BLaER1 treated with 17β-estradiol and CSF1 and Interleukin-3, amounts not matched to agents 10 nM and 100 nM (cell line): Measurements from ENCODE around the gene SGMS2.

Source experiments
- H3K27ac ChIP-seq, 11 experiments: shearing (Covaris generic); formaldehyde crosslinking; 2 replicates each; pipeline ENCODE4 v1.8.1; 2022
- H3K27me3 ChIP-seq, 11 experiments: shearing (Covaris generic); formaldehyde crosslinking; 2 replicates each; pipeline ENCODE4 v1.8.1; 2022
- H3K36me3 ChIP-seq, 11 experiments: shearing (Covaris generic); formaldehyde crosslinking; 2 replicates each; pipeline ENCODE4 v1.8.1; 2022
- H3K4me1 ChIP-seq, 10 experiments: shearing (Covaris generic); formaldehyde crosslinking; 2 replicates each; pipeline ENCODE4 v1.8.1; 2022
- H3K4me2 ChIP-seq, 11 experiments: shearing (Covaris generic); formaldehyde crosslinking; 2 replicates each; pipeline ENCODE4 v1.8.1; 2022
- H3K4me3 ChIP-seq, 10 experiments: shearing (Covaris generic); formaldehyde crosslinking; 2 replicates each; pipeline ENCODE4 v1.8.1; 2022
- H3K9ac ChIP-seq, 11 experiments: shearing (Covaris generic); formaldehyde crosslinking; 2 replicates each; pipeline ENCODE4 v1.8.1; 2022
- H3K9me3 ChIP-seq, 11 experiments: shearing (Covaris generic); formaldehyde crosslinking; replicated peaks in 1 of 11; 2 replicates each; pipeline ENCODE4 v1.8.1; 2022
- H4K20me1 ChIP-seq, 11 experiments: shearing (Covaris generic); formaldehyde crosslinking; 2 replicates each; pipeline ENCODE4 v1.8.1; 2022
- Cebpa-rat ChIP-seq, 11 experiments: shearing (Covaris generic); IDR thresholded peaks; 2 replicates each; pipeline ENCODE4 v1.8.1; 2022

The SGMS2 gene

DNA sequence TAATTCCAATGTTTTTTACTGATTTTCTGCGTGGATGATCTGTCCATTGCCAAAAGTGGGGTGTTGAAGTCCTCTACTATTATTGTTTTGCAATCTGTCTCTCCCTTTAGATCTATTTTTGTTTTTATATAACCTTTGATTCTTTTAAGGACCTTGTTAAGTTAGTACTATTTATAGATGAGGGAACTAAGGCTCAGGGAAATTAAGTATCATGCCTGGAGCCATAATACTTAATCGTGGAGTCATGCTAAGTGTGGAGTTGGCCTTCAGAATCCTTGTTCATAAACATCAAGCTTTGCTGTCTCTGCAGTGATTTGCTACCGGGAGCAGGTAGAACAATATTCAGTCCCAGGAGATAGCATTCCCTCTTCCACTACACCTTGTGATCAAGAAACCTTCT lies 31.0 kb downstream of the SGMS2 start:
- no peaks in the 10 kb centered on the region for H3K9me3 ChIP-seq
- no peak for TF ChIP-seq Cebpa-rat (IDR thresholded peaks at IDR 0.05)

DNA sequence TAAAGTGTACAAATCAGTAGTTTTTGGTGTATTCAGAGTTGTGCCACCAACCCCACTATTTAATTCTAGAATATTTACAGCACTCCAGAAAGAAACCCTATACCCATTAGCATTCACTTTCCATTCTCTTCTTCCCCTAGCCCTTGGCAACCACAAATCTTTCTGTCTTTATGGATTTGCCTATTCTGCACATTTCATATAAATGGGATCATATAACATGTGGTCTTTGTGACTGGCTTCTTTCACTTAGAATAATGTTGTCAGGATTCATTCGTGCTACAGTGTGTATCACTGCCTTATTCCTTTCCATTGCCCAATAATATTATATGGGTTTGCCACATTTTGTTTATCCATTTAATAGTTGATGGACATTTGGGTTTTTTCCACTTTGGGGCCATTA lies 32.2 kb downstream of the SGMS2 start:
- Histone ChIP-seq H3K36me3 (no peaks in the 10 kb centered on the region), H3K27me3 (no peaks in the 10 kb centered on the region), H3K9me3 (no peaks in the 10 kb centered on the region), H4K20me1 (no peaks in the 10 kb centered on the region), H3K4me2 (no peak overlapping the region), H3K9ac (no peak overlapping the region), H3K27ac (no peak overlapping the region), H3K4me1 (peaks cover 0 to 8% (median 0%) of the 10 kb centered on the region in 10 experiments; a peak in 3 of 20 replicates), H3K4me3 (no peak overlapping the region)
- TF ChIP-seq Cebpa-rat (IDR thresholded peaks at IDR 0.05): no peak

More for the DNA sequence above, 31.0 kb downstream of the SGMS2 start:
- no peak overlapping the region for H3K4me3 ChIP-seq
- H3K27ac ChIP-seq: no peak overlapping the region
- H4K20me1 ChIP-seq: no peaks in the 10 kb centered on the region
- no peaks in the 10 kb centered on the region for H3K36me3 ChIP-seq
- no peak overlapping the region for H3K4me2 ChIP-seq
- peaks cover 0 to 8% (median 0%) of the 10 kb centered on the region in 10 experiments; a peak in 3 of 20 replicates for H3K4me1 ChIP-seq
- no peak overlapping the region for H3K9ac ChIP-seq
- no peaks in the 10 kb centered on the region for H3K27me3 ChIP-seq

DNA sequence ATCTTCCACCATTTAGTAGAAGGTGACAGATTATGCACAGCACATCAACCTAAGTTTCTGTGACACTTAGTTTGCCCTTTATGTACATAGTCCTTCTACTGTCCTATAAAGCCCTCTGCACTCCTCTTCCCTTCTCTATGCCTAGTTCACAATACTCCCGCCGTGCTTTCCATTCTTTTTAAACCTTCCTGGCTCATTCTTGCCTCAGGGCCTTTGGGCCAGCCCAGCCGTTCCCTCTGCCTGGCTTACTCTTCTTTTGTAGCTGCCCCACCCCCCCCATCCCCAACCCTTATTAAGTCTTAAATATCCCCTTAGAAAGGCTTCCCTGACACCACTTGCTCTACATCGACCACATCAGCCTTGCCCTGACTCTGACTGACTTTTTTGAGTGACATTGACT lies 33.0 kb downstream of the SGMS2 start:
- no peak for TF ChIP-seq Cebpa-rat (IDR thresholded peaks at IDR 0.05)
- Histone ChIP-seq H3K9ac (no peak overlapping the region), H3K4me3 (no peak overlapping the region), H3K27me3 (no peaks in the 10 kb centered on the region), H3K4me1 (peaks cover 0 to 8% (median 0%) of the 10 kb centered on the region in 10 experiments; a peak in 3 of 20 replicates), H3K27ac (no peak overlapping the region), H3K4me2 (no peak overlapping the region), H3K9me3 (no peaks in the 10 kb centered on the region), H4K20me1 (no peaks in the 10 kb centered on the region), H3K36me3 (no peaks in the 10 kb centered on the region)

DNA sequence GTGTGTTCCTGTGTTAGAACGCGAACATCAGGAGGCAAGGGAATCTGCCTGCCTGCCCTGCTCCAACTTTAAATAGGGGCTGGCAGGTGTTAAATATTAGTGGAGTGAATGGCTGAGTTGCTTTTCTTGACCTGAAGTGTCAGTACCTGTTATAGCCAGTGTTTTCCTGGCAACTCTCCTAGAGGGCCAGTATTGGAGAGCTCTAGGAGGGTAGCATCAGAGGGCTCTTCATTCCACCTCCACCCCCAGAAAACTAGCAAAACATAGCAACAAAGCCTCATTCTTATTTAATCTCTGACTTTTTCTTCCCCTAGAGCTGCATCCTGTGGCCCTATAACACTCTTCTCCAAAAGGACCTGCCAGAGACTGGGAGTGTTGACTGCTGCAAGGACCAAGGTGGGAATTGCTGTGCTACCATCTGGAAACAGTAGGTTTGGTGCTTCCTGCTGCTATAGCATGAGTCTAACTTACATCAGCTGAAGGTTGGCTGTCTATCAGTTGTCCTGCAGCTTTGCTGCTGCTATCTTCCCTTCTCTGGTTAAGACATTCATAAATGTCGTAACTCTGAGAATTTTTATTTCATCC lies 33.5 kb downstream of the SGMS2 start:
- no peaks in the 10 kb centered on the region for H4K20me1 ChIP-seq
- H3K27me3 ChIP-seq: no peaks in the 10 kb centered on the region
- H3K4me1 ChIP-seq: peaks cover 0 to 8% (median 0%) of the 10 kb centered on the region in 10 experiments; a peak in 3 of 20 replicates
- no peak overlapping the region for H3K27ac ChIP-seq
- H3K9ac ChIP-seq: no peak overlapping the region
- H3K4me2 ChIP-seq: no peak overlapping the region
- H3K36me3 ChIP-seq: no peaks in the 10 kb centered on the region
- no peak overlapping the region for H3K4me3 ChIP-seq
- no peaks in the 10 kb centered on the region for H3K9me3 ChIP-seq
- TF ChIP-seq Cebpa-rat (IDR thresholded peaks at IDR 0.05): no peak

DNA sequence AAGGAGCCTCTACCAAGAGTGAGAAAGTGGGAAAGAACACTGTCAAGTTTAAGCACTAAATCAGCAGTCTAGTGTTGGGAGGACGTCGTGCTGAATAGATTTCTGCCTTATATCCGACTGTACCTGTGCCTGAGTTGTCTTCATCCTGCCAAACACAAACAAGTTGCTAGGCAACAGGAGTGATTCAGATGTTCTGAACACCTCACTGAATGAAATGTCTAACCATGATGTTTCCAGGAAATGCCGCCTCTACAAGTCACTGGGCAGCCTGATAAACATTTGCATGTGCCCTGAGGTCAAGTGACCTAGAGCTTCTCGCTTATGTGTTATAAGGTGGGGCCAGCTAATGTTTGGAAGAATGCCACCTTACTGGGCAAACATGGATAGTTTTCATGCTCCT lies 37.9 kb downstream of the SGMS2 start:
- no peak for TF ChIP-seq Cebpa-rat (IDR thresholded peaks at IDR 0.05)
- H3K4me3 ChIP-seq: no peak overlapping the region
- H3K4me2 ChIP-seq: no peak overlapping the region
- no peaks in the 10 kb centered on the region for H3K4me1 ChIP-seq
- H3K9me3 ChIP-seq: no peaks in the 10 kb centered on the region
- no peaks in the 10 kb centered on the region for H3K36me3 ChIP-seq
- H3K27ac ChIP-seq: no peak overlapping the region
- H3K27me3 ChIP-seq: no peaks in the 10 kb centered on the region
- no peak overlapping the region for H3K9ac ChIP-seq
- no peaks in the 10 kb centered on the region for H4K20me1 ChIP-seq

DNA sequence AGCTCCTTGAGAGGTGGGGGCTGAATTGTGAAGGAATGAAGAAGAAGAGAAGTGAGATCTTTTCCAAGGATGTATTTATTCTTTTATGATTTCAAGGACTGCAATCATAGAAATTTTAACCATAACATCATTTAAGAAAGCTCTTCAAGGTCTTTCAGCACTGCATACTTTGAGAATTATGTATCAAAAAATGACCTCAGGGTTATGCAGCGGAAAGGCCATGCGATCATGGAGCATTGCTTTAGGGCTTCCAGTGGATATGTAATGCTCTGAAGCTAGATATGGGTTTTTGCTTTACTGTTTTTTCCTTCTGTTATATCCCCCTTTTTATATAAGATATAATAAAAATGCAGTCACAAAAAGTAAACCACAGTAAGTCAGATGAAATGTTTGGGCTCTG lies 38.7 kb downstream of the SGMS2 start:
- no peaks in the 10 kb centered on the region for H3K27me3 ChIP-seq
- H3K4me1 ChIP-seq: no peaks in the 10 kb centered on the region
- H3K4me3 ChIP-seq: no peak overlapping the region
- H3K27ac ChIP-seq: no peak overlapping the region
- H3K4me2 ChIP-seq: no peak overlapping the region
- no peaks in the 10 kb centered on the region for H3K9me3 ChIP-seq
- no peak overlapping the region for H3K9ac ChIP-seq
- H3K36me3 ChIP-seq: no peaks in the 10 kb centered on the region
- no peaks in the 10 kb centered on the region for H4K20me1 ChIP-seq
- no peak for TF ChIP-seq Cebpa-rat (IDR thresholded peaks at IDR 0.05)

DNA sequence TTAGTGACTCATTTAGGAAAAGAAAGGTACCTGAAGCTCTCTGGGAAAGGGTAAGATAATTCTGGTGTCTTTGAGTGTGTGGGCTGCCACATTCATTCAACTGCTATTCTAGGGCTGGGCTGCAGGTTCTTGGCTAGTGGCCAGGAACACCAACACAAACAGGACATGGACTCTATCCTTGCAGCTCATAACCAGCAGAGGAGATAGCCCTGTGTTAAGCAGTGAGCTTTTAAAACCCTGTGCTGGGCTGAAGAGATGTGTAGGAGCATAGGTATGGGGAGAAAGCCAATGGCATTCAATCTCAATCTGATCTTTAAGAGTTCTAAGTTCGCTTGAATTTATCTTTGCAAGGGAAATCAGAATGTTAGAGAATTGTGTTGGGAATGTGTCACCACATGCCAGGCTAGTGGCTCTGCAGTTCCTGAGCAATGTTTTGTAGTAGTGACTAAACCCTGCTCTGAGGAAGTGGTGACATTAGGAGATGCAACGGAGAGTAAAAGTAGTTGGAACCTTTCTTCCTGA lies 39.2 kb downstream of the SGMS2 start:
- Histone ChIP-seq H3K9ac (no peak overlapping the region), H3K9me3 (no peaks in the 10 kb centered on the region), H3K27ac (no peak overlapping the region), H3K4me3 (no peak overlapping the region), H3K4me1 (no peaks in the 10 kb centered on the region), H4K20me1 (no peaks in the 10 kb centered on the region), H3K36me3 (no peaks in the 10 kb centered on the region), H3K4me2 (no peak overlapping the region), H3K27me3 (no peaks in the 10 kb centered on the region)
- no peak for TF ChIP-seq Cebpa-rat (IDR thresholded peaks at IDR 0.05)

DNA sequence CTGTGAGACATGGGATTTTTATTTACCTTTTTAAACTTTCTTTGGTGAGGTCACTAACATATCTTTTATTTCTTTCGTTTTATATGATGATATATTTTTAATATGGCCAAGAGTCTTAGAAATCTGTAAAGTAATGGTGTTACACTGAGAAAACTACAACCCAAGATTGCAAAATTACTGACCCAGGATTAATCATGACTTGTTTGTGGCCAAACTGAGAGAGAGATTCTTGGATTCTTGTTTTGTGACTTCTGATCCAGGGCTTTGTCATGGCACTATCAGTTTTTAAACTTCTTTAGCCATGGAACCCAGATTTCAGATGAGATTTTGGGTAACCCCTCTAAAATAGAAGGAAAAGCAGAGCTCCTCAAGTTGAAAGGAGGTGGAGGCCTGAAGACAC lies 42.0 kb downstream of the SGMS2 start:
- no peaks in the 10 kb centered on the region for H3K36me3 ChIP-seq
- no peak for TF ChIP-seq Cebpa-rat (IDR thresholded peaks at IDR 0.05)

DNA sequence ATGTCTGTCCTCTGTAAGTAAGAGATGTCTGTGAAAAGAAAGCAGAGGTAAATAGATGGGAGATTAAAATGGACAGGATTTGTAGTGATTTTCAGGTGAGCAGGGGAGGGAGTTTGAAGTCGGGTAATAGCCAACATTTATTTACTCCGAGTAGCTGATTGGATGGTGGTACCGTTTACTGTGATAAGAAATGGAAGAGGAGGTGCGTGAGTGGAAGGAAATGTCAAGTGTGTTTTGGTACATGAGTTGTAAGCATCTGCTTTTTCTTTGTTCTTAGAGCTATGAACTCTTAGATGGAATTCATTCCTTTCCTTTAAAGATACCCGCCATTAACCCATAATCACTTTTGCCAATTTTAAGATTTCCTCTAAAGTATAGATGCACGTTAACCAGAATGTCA lies 45.5 kb downstream of the SGMS2 start:
- no peak for TF ChIP-seq Cebpa-rat (IDR thresholded peaks at IDR 0.05)
- H3K4me2 ChIP-seq: no peak overlapping the region
- H3K4me1 ChIP-seq: no peaks in the 10 kb centered on the region

More for the DNA sequence above, 42.0 kb downstream of the SGMS2 start:
- no peaks in the 10 kb centered on the region for H3K4me1 ChIP-seq
- H3K27me3 ChIP-seq: no peaks in the 10 kb centered on the region
- no peak overlapping the region for H3K4me3 ChIP-seq
- no peak overlapping the region for H3K27ac ChIP-seq
- H3K9me3 ChIP-seq: no peaks in the 10 kb centered on the region
- H3K9ac ChIP-seq: no peak overlapping the region
- no peaks in the 10 kb centered on the region for H4K20me1 ChIP-seq
- no peak overlapping the region for H3K4me2 ChIP-seq

More for the DNA sequence above, 45.5 kb downstream of the SGMS2 start:
- Histone ChIP-seq H4K20me1 (no peaks in the 10 kb centered on the region), H3K36me3 (no peaks in the 10 kb centered on the region), H3K4me3 (no peak overlapping the region), H3K27ac (no peak overlapping the region), H3K9ac (no peak overlapping the region), H3K9me3 (no peaks in the 10 kb centered on the region), H3K27me3 (no peaks in the 10 kb centered on the region)
